NCI-H2029 (cell line): Measurements from ENCODE around the gene EXD3.
"Not testable (repeated sequence)": the region's sequence is repeated elsewhere in the genome, so short reads cannot be mapped to it uniquely, and the experiment has no call there.

Experiments used
- DNase-seq: peaks from one replicate; lab custom pipeline; 2025; lab: John Stamatoyannopoulos, UW

The EXD3 gene

DNA sequence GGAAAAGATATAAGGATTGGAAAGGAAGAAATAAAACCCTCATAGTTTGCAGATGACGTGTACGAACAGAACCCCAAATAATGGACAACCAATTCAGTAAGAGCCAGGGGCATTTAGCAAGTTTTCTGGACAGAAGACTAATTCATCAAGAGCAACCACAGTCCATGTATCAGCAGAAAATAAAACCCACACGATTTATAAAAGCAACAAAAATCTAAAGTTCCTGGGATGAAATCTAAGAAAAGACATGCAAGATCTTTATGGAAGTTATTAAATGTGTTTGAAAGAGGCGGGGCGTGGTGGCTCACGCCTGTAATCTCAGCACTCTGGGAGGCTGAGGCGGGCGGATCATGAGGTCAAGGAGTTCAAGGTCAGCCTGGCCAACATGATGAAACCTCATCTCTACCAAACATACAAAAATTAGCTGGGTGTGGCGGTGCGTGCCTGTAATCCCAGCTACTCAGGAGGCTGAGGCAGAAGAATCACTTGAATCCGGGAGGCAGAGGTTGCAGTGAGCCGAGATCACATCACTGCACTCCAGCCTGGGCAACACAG, 83.0 kb downstream of the EXD3 start:
- DNase-seq: not testable (repeated sequence)

GRCh38 chr9:137339045-137339907, 83.7 kb downstream of the EXD3 start:
- DNase-seq: no peak

DNA sequence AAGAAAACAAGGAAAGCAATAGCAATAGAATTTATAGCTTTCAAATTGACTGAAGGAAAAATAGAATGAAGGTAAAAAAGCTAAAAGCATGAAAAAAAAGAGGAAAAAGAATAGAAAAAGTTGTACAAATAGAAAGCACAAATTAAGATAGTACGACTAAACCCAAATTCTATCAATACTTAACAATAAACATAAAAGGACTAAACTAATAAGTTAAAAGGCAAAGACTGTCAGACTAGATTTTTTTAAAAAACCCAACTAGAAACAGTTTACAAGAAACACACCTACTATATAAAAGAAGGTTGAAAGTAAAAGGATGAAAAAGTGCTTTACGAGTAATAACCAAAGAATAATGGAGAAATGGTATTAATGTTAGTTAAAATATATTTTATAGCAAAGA, 86.2 kb downstream of the EXD3 start:
- DNase-seq: no peak

DNA sequence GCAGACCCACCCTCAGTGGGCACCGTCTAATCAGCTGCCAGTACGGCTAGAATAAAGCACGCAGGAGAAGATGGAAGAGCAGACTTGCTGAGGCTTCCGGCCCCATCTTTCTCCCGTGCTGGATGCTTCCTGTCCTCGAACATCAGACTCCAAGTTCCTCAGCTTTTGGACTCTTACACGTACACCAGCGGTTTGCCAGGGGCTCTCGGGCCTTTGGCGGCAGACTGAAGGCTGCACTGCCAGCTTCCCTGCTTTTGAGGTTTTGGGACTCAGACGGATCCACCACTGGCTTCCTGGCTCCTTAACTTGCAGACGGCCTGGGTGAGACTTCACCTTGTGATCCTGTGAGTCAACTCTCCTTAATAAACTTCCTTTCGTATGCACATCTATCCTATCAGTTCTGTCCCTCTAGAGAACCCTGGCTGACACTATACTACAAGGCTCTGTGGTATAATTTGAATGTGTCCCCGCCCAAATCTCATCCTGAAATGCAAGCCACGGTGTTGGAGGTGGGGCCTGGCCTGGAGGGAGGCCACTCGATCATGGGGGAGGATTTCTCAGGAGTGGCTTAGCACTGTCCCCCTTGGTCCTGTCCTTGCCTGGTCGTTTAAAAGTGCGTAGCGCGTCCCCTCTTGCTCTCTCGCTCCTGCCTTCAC, 89.8 kb downstream of the EXD3 start:
- no peak for DNase-seq

DNA sequence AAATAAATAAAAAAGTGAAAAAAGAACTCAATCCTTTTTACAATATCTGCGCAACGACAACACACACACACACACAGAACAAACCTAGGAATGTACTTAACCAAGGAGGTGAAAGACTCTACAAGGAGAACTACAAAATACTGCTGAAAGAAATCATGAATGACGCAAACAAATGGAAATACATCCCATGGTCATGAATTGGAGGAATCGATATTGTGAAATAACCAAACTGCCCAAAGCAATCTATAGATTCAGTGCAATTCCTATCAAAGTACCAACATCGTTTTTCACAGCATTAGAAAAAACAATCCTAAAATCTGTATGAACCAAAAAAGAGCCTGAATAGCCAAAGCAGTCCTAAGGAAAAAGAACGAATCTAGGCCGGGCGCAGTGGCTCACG, 91.0 kb downstream of the EXD3 start:
- DNase-seq: no peak

DNA sequence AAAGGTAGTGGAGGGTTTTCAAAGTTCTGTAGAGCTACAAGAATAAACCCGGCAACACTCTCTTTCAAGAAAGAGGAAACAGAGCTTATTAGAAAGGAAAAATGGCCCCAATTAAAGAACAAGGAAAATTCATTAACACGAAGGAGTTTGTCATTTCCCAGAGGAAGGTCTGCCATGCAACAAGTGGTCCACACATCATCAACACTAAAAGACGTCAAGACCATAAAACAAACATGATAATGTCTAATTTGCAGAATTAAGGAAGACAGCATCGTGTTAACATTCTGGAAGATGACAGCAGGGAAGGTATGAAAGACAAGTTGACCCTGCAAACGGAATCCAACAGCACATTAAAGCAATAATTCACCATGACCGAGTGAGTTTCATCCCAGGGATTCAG, 92.3 kb downstream of the EXD3 start:
- no peak for DNase-seq

GRCh38 chr9:137329590-137329989, 93.4 kb downstream of the EXD3 start:
- DNase-seq: not testable (repeated sequence)

DNA sequence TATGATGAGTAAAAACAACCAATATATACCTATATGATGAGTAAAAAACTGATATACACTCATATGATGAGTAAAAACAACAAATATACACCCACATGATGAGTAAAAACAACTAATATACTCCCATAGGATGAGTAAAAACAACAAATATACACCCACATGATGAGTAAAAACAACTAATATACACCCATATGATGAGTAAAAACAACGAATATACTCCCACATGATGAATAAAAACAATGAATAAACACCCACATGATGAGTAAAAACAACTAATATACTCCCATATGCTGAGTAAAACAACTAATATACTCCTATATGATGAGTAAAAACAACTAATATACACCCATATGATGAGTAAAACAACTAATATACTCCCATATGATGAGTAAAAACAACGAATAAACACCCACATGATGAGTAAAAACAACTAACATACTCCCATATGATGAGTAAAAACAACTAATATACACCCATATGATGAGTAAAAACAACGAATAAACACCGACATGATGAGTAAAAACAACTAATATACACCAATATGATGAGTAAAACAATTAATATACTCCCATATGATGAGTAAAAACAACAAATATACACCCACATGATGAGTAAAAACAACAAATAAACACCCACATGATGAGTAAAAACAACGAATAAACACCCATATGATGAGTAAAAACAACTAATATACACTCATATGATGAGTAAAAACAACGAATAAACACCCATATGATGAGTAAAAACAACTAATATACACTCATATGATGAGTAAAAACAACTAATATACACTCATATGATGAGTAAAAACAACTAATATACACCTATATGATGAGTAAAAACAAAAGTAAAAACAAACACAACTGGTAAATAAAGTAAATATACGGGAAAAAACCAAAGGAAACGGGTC, 95.1 kb downstream of the EXD3 start:
- DNase-seq: not testable (repeated sequence)

- DNase-seq: no peak
These were observed 96.4 kb downstream of the EXD3 start for GRCh38 chr9:137326445-137327065.

GRCh38 chr9:137325799-137326198, 97.2 kb downstream of the EXD3 start:
- no peak for DNase-seq

- no peak for DNase-seq
These were observed 97.8 kb downstream of the EXD3 start for GRCh38 chr9:137325124-137325523.

DNA sequence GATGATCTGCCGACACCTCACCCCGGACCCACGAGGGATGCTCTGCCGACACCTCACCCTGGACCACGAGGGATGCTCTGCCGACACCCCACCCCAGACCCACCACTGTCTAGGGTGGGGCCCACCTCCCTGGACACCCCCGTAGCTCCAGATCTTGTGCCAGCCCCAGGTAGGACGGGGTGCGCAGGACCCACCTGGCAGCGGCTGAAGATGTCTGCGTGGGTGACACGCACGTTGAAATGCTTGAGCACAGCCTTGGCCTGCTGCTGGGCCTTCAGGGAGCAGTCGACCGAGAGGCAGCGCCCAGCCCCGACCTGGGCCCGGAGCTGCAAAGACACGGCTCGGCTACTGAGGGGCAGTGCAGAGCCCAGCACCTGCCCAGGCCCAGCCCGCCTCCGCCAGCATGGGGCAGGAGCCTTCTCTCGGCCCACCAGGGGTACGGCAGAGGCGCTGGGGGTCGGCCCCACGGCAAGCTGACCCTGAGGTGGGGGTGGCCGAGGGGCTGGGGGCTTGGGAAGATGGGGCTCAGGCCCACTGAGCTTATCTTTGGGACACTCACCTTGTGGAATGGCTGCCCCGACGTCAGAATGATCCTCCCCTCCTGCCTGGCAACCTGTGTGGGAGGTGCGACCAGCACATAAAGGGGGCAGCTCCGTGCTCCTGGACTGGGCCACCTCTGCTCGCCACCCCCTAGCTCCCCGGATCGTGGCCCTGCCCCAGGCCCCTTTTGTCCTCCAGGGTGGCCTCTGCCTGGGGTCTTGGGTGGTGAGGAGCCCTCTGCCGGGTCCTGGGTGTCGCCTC, 99.2 kb downstream of the EXD3 start:
- DNase-seq: no peak

- no peak for DNase-seq
These were observed 101.1 kb downstream of the EXD3 start for GRCh38 chr9:137321726-137322361.

- no peak for DNase-seq
These were observed 102.2 kb downstream of the EXD3 start for GRCh38 chr9:137320555-137321384.

- no peak for DNase-seq
These were observed 103.0 kb downstream of the EXD3 start for GRCh38 chr9:137319739-137320551.

DNA sequence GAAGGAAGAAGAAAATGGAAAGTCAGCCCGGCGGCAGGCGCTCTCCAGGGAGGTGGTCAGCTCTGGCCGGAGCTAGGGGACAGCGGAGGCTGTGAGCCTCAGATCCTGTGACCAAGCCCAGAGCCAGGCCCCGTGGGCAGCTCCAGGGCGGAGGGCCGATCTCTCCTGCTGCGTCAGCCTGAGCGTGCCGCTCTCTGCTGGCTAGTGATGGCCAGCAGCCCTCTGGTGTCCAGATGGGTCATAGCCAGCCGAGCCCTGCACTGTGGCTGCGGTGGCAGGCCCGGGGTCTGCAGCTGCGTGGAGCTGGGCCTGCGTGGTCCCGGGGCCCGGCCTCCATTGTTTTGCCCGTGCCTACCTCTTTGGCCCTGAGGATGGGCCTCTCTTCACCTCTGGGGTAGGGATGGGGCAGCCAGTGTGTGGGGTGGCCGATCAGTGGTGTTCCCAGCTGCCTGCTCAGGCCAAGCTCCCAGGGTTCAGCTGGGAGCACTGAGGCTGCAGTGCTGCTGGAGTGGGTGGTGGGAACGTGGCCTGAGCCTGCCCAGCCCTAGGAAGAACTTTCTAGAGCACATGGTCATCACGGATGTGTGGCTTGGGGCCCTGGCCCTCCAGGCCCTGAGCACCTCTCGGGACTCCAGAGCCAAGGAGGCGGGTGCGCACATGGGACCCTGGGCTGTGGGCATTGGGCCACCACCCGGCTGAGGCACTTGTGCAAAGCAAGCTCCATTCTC, 103.8 kb downstream of the EXD3 start:
- no peak for DNase-seq

DNA sequence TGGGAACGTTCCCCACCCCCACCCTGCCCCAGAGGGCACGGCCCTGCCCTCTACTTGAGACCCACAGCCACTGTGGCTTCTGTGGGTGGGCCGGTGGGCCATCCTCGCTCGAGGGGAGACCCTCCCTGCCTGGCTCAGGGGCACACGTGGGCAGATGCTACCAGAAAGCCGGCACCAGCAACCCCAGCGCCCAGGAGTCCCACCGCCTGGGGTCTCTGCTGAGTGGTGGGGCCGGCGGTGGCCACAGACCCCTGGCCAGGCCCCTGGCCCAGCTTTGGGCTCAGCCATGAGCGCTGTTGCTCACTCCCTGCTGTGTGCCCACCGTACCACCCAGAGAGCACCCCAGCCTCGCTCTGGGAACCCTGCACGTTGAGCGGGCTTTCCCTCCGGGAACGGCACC, 104.4 kb downstream of the EXD3 start:
- DNase-seq: no peak
